Measurements from ENCODE around the gene UAP1.

The UAP1 gene

DNA sequence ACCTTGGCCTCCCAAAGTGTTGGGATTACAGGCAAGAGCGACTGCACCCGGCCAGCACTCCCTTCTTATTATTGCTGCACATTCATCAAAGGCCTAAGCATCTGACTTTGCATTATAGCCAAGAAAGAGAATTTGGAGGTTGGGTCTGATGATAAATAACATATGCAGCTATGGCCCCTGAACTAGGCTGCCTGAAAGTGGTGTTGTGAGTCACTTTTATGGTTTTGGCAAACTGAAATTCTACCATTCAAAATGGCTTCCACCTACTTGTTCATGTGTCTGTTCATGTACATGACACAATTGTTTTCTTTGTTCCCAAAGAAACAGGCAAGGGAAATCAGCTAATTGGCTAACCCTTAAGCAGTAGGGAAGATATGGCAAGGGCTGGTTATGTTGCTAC lies 25.0 kb upstream of the UAP1 start:
- Histone ChIP-seq H3K4me3 (replicated peaks; ENCODE audit: low read depth, low read length) (no peak overlapping the region), H3K36me3 (ENCODE audit: control insufficient read depth, insufficient read depth, low read length) (no peaks in the 10 kb centered on the region), H3K27me3 (replicated peaks; ENCODE audit: control insufficient read depth, insufficient read depth, low read length) (no peaks in the 10 kb centered on the region)
- TF ChIP-seq, protein P1, sequence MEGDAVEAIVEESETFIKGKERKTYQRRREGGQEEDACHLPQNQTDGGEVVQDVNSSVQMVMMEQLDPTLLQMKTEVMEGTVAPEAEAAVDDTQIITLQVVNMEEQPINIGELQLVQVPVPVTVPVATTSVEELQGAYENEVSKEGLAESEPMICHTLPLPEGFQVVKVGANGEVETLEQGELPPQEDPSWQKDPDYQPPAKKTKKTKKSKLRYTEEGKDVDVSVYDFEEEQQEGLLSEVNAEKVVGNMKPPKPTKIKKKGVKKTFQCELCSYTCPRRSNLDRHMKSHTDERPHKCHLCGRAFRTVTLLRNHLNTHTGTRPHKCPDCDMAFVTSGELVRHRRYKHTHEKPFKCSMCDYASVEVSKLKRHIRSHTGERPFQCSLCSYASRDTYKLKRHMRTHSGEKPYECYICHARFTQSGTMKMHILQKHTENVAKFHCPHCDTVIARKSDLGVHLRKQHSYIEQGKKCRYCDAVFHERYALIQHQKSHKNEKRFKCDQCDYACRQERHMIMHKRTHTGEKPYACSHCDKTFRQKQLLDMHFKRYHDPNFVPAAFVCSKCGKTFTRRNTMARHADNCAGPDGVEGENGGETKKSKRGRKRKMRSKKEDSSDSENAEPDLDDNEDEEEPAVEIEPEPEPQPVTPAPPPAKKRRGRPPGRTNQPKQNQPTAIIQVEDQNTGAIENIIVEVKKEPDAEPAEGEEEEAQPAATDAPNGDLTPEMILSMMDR (IDR thresholded peaks at IDR 0.05; ENCODE audit: insufficient read depth, low read length, poor library complexity, severe bottlenecking), result no peak
- DNase-seq (ENCODE audit: extremely low read depth, insufficient read length), result no peak

DNA sequence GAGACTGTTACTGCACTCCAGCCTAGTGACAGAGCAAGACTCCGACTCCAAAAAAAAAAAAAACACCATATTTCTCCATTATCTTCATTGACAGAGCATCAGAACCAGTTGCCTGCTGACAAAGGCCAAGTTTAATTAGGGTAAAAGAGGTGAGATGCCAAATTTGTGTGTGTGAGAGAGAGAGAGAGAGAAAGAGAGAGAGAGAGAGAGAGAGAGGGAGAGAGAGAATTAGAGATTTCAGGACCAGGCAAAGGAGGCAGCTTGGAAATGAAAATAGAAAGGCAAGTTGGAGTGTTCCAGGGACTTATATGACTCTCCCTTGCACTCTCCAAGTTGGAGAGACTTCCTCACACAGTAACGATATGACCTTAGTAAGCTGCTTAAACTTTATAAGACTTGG lies 24.3 kb upstream of the UAP1 start:
- TF ChIP-seq, protein P1 (IDR thresholded peaks at IDR 0.05; ENCODE audit: insufficient read depth, low read length, poor library complexity, severe bottlenecking), result no peak
- DNase-seq (ENCODE audit: extremely low read depth, insufficient read length), result no peak
- H3K27me3 ChIP-seq (replicated peaks; ENCODE audit: control insufficient read depth, insufficient read depth, low read length), result no peaks in the 10 kb centered on the region
- no peaks in the 10 kb centered on the region for H3K36me3 ChIP-seq (ENCODE audit: control insufficient read depth, insufficient read depth, low read length)
- no peak overlapping the region for H3K4me3 ChIP-seq (replicated peaks; ENCODE audit: low read depth, low read length)

- DNase-seq (ENCODE audit: extremely low read depth, insufficient read length), result no peak
Observed at GRCh38 chr1:162538815-162539431, 22.6 kb upstream of the UAP1 start.

GRCh38 chr1:162541619-162542141 lies 19.8 kb upstream of the UAP1 start:
- DNase-seq (ENCODE audit: extremely low read depth, insufficient read length), result no peak
- Histone ChIP-seq H3K27me3 (replicated peaks; ENCODE audit: control insufficient read depth, insufficient read depth, low read length) (no peaks in the 10 kb centered on the region), H3K36me3 (ENCODE audit: control insufficient read depth, insufficient read depth, low read length) (no peaks in the 10 kb centered on the region), H3K4me3 (replicated peaks; ENCODE audit: low read depth, low read length) (no peak overlapping the region)
- TF ChIP-seq, protein P1 (IDR thresholded peaks at IDR 0.05; ENCODE audit: insufficient read depth, low read length, poor library complexity, severe bottlenecking), result no peak

More at GRCh38 chr1:162538815-162539431, 22.6 kb upstream of the UAP1 start:
- Histone ChIP-seq H3K27me3 (replicated peaks; ENCODE audit: control insufficient read depth, insufficient read depth, low read length) (no peaks in the 10 kb centered on the region), H3K4me3 (replicated peaks; ENCODE audit: low read depth, low read length) (no peak overlapping the region), H3K36me3 (ENCODE audit: control insufficient read depth, insufficient read depth, low read length) (no peaks in the 10 kb centered on the region)
- TF ChIP-seq, protein P1 (IDR thresholded peaks at IDR 0.05; ENCODE audit: insufficient read depth, low read length, poor library complexity, severe bottlenecking), result no peak

DNA sequence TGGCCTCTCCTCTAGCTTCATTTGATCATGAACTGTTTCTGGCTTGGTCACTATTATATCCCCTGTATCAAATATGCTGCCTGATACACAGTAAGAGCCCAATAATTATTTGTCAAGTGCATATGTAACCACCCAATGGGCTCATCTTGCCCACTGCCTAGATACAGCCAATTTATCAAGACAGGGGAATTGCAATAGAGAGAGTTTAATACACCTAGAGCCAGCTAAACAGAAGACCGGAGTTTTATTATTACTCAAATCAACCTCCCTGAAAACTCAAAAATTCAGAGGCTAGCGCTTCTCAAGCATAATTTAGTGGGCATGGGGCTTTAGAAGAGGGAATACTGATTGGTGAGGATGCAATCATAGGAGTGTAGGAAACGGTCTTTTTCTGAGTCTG lies 18.3 kb upstream of the UAP1 start:
- DNase-seq (ENCODE audit: extremely low read depth, insufficient read length), result no peak
- H3K36me3 ChIP-seq (ENCODE audit: control insufficient read depth, insufficient read depth, low read length), result no peaks in the 10 kb centered on the region
- no peak overlapping the region for H3K4me3 ChIP-seq (replicated peaks; ENCODE audit: low read depth, low read length)
- no peaks in the 10 kb centered on the region for H3K27me3 ChIP-seq (replicated peaks; ENCODE audit: control insufficient read depth, insufficient read depth, low read length)
- TF ChIP-seq, protein P1 (IDR thresholded peaks at IDR 0.05; ENCODE audit: insufficient read depth, low read length, poor library complexity, severe bottlenecking), result no peak
